C4-2B (cell line): Measurements from ENCODE around the gene GADL1.

Experiments
- H3K27ac ChIP-seq: fragments of 450-650 bp; 2 replicates; pipeline ENCODE4 v1.5.1; 2017
- ZFX ChIP-seq: fragments of 450-650 bp; IDR thresholded peaks from 2 replicates; pipeline ENCODE4 v1.6.1; 2017
- TF ChIP-seq, protein P1 (sequence below): fragments of 450-650 bp; conservative IDR thresholded peaks from 2 replicates; pipeline ENCODE4 v1.5.1; 2017; ENCODE audit warnings: mild to moderate bottlenecking

The GADL1 gene

DNA sequence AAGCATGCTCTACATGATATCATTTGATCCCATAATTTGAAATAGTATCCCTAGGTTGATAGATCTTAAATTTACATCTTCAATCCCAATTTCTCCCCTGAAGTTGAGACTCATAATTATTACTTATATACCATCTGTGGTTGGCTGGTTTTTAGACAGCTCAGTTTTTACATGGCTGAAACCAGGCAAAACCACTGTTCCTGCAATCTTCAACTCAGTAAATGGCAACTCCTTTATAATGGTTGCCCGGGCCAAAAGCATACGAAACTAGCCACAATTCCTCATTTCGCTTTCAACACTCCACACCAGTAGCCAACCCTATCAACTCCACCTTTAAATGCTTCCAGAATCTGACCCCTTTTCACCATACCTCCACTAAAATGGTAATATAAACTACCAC, 169.6 kb downstream of the GADL1 start:
- TF ChIP-seq ZFX, result no peak
- TF ChIP-seq, protein P1, sequence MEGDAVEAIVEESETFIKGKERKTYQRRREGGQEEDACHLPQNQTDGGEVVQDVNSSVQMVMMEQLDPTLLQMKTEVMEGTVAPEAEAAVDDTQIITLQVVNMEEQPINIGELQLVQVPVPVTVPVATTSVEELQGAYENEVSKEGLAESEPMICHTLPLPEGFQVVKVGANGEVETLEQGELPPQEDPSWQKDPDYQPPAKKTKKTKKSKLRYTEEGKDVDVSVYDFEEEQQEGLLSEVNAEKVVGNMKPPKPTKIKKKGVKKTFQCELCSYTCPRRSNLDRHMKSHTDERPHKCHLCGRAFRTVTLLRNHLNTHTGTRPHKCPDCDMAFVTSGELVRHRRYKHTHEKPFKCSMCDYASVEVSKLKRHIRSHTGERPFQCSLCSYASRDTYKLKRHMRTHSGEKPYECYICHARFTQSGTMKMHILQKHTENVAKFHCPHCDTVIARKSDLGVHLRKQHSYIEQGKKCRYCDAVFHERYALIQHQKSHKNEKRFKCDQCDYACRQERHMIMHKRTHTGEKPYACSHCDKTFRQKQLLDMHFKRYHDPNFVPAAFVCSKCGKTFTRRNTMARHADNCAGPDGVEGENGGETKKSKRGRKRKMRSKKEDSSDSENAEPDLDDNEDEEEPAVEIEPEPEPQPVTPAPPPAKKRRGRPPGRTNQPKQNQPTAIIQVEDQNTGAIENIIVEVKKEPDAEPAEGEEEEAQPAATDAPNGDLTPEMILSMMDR, result no peak
- H3K27ac ChIP-seq, result no peak overlapping the region

DNA sequence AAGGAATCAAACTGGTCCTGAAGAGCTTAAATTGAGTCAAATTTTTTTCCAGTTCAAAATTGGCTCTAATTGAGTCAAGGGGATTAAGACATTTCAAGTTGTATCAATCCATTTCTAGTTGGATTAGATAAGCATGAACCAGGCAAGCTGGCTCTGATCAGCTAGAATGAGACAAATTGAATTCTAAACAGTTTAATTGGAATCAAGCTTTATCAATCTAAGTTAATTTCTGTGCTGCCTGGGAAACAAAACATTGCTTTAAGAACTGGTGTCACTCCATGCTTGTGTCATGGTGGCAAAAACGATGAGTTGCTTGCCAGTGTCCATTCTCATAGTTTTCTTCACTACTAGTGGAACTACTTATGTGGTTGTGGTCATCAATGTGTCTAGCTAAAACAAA, 171.2 kb downstream of the GADL1 start:
- TF ChIP-seq ZFX, result no peak
- TF ChIP-seq, protein P1, result no peak
- H3K27ac ChIP-seq, result no peak overlapping the region

DNA sequence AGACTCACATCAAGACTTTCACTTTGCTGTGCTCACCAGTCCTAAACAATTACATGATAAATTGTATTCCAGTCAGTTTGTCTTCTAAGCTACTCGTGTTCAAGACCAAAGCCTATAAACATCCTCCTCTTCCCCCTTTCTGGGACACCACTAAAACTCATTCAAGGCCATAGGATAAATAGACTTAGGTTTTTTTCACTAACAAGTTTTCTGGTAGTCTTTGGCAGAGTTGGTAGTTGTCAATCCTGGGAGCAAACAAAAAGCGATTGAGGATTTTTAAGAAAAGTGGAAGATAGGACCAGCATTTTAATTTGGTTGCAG, 173.2 kb downstream of the GADL1 start:
- no peak overlapping the region for H3K27ac ChIP-seq
- TF ChIP-seq ZFX, result no peak
- TF ChIP-seq, protein P1, result no peak

DNA sequence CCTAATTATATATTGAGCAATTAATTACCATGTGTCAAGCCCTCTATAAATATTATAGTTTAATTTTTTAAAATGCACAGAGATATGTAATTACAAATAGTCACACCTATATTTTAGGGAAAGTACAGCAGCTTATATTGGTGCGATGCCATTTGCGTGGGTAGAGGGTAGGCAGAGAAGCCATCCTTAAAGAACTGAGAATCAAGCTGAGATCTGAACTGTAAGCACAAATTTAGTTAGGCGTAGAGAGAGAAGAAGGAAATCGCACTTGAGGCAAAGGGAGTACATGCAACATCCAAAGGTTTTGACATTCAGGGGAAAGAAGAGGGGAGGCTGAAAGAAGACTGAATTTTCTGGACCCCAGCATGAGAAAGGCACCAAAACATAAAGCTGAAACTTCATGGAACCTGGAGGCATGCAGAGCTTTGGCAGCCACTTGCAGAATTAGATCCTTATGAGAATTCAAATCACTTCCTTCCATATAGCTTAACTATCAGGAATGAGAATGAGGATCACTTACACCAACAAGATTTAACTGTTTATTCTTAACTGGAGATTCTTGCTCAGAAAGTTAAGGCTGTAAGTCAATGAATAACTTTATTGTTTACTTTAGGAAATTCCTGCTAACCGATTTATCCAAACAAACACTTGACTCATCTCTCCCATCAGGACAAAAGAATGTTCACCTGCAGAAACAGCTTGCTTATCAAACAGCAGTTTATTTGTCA, 173.7 kb downstream of the GADL1 start:
- H3K27ac ChIP-seq, result no peak overlapping the region; the same call in 1 of the 2 replicates
- no peak for TF ChIP-seq ZFX
- TF ChIP-seq, protein P1, result no peak

DNA sequence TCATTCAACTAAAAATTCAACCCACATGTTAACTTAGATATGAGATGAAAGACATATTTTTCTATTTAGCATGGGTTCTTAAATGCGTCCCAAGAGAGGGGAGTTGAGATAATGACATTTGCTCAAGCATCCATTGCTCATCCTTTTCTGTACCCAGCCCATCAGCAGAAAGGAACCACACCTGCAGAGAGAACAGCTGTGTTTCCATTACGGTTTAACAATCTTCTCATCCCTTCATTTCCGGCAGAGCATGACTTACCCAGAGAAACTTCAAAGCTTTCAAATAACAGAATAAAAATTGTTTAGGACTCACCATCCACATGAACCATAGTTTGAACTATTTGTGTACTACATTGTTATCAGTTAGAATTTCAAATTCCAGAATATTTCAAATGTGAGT, 174.9 kb downstream of the GADL1 start:
- no peak overlapping the region for H3K27ac ChIP-seq
- TF ChIP-seq, protein P1, result no peak
- no peak for TF ChIP-seq ZFX

DNA sequence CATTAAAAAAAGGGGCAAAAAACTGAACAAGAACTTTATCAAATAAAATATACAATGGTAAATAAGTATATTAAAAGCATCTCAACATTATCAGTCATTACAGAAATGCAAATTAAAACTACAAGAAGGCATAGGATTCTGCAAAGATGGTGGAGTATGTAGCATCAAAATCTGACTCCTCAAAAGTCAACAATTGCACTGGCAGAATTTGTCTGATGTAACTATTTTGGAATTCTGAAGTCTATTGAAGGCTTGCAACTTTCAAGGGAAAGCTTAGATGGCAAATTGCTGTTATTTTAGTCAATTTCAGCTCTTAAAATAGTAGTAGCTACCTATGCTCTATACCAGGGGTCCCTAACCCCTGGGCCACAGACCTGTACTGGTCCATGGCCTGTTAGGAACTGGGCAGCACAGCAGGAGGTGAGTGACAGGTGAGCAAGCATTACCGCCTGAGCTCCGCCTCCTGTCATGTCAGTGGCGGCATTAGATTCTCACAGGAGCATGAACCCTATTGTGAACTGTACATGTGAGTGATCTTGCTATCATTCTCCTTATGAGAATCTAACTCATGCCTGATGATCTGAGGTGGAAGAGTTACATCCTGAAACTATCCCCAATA, 180.5 kb downstream of the GADL1 start:
- no peak for TF ChIP-seq ZFX
- TF ChIP-seq, protein P1, result no peak
- H3K27ac ChIP-seq, result no peak overlapping the region

DNA sequence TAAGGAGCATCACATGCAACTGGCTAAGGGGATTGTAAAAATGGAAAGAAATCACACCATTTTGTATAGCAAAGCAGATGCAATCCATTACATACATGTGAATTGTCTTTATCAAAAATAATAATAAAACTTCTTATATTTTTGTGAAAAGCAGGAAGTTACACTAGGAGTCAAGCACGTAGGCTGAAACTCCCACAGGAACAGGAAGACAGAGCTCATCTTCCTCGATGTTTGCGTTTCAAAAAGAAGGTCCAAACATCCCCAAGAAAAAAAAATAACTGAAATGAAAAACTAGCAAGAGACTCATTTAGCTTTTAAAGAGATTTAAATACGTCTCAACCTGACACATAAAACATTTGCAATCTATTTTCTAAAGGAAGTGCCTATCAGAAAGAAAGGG, 181.5 kb downstream of the GADL1 start:
- H3K27ac ChIP-seq, result no peak overlapping the region
- TF ChIP-seq, protein P1, result no peak
- TF ChIP-seq ZFX, result no peak
